Body of pancreas (tissue), 4 donors: ENCODE data around the gene POLL.

ENCODE experiments used
- POLR2A ChIP-seq, 3 donors: fragments of 450-650 bp; IDR thresholded peaks; one replicate each; pipeline ENCODE4 v1.6.1; 2016; ENCODE audit warnings: antibody characterized with exemption in 3 of 3, mild to moderate bottlenecking in 2 of 3
- TF ChIP-seq, protein P1 (sequence below), 7 experiments: fragments of 450-650 bp in 4 of 7; fragments of 200-600 bp in 3 of 7; sonication (generic) in 3 of 7; IDR thresholded peaks; one replicate each; pipeline ENCODE4 v1.5.1; 2016 to 2019; ENCODE audit warnings: antibody characterized with exemption in 7 of 7

DNA sequence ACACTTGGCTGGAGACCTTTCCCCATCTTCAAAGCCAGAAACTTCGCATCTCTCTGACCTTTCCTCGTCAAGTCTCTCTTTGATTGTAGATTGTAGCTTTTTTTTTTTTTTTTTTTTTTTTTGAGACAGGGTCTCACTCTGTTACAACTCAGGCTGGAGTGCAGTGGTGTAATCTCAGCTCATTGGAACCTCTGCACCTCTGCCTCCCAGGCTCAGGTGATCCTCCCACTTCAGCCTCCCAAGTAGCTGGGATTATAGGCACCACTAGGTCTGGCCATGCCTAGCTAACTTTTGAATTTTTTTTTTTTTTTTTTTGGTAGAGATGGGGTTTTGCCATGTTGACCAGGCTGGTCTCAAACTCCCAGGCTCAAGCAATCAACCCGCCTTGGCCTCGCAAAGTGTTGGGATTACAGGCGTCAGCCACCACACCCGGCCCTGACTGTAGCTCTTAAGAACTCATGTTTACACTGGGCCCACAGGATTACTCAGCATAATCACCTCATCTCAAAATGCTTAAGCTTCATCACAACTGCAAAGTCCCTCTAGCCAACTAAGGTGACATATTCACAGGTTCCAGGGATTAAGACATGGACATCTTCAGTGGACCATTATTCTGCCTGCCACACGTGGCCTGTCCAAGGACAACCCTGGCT, 11.7 kb downstream of the POLL start:
- TF ChIP-seq POLR2A (IDR thresholded peaks at IDR 0.05): no peak
- TF ChIP-seq, protein P1, sequence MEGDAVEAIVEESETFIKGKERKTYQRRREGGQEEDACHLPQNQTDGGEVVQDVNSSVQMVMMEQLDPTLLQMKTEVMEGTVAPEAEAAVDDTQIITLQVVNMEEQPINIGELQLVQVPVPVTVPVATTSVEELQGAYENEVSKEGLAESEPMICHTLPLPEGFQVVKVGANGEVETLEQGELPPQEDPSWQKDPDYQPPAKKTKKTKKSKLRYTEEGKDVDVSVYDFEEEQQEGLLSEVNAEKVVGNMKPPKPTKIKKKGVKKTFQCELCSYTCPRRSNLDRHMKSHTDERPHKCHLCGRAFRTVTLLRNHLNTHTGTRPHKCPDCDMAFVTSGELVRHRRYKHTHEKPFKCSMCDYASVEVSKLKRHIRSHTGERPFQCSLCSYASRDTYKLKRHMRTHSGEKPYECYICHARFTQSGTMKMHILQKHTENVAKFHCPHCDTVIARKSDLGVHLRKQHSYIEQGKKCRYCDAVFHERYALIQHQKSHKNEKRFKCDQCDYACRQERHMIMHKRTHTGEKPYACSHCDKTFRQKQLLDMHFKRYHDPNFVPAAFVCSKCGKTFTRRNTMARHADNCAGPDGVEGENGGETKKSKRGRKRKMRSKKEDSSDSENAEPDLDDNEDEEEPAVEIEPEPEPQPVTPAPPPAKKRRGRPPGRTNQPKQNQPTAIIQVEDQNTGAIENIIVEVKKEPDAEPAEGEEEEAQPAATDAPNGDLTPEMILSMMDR (IDR thresholded peaks at IDR 0.05): no peak
